ENCODE data around the gene DNAH6.

DNA sequence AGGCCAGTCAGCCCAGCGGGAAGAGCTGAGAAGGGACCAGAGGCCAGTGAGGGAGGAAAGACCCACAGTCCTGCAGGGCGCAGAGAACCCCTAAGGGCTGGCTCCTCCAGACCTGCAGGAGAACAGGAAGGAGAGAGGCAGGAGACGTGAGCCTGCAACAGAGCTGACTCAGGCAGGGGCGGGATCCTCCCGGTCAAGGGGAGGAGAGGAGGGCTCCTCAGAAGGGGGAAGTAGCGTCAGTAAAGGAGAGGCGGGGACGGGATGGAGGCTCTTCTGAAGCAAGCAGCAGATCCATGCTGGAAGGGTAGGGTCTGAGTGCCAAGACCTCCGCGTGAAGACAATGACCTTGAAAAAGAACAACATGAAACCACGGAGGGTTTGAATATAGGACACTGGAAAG, 313.8 kb downstream of the DNAH6 start:
- no peak for TF ChIP-seq CTCF (IDR thresholded peaks at IDR 0.05)
- no peak for TF ChIP-seq POLR2A (IDR thresholded peaks at IDR 0.05)
